GM23338 (cell line): ENCODE measurements around the gene OR8S1. TPM values are rescaled to one million over a fixed set of nuclear protein-coding genes. Genes with fewer than 3 reads are reported as not detected.

Experiments
- ATAC-seq: fragments of 200-7000 bp; cut with Tn5 transposase; 3 replicates; pipeline ENCODE4 v1.9.1; 2020
- DNase-seq: peaks from one replicate; pipeline ENCODE4 v3.0.0-alpha.2; 2015; ENCODE audit warnings: low spot score
- H2AFZ ChIP-seq: fragments of 200-600 bp; sonication (generic); 2 replicates; pipeline ENCODE4 v1.8.0; 2016; ENCODE audit warnings: antibody characterized with exemption, mild to moderate bottlenecking, moderate library complexity
- H3F3A ChIP-seq: fragments of 200-600 bp; sonication (generic); replicated peaks from 2 replicates; pipeline ENCODE4 v1.8.0; 2017; ENCODE audit warnings: antibody characterized with exemption, mixed run types, low read depth
- H3K27ac ChIP-seq: fragments of 200-600 bp; sonication (generic); 2 replicates; pipeline ENCODE4 v1.6.1; 2016; ENCODE audit warnings: low read depth
- H3K27me3 ChIP-seq: fragments of 200-600 bp; sonication (generic); 2 replicates; pipeline ENCODE4 v1.8.0; 2016; ENCODE audit warnings: mild to moderate bottlenecking, mixed run types, moderate library complexity; ENCODE audit not compliant: insufficient read depth
- H3K36me3 ChIP-seq: fragments of 200-600 bp; sonication (generic); 2 replicates; pipeline ENCODE4 v1.8.0; 2016; ENCODE audit warnings: mild to moderate bottlenecking; ENCODE audit not compliant: insufficient read depth
- H3K4me1 ChIP-seq: fragments of 200-600 bp; sonication (generic); 2 replicates; pipeline ENCODE4 v1.8.0; 2016; ENCODE audit warnings: mild to moderate bottlenecking, moderate library complexity; ENCODE audit not compliant: insufficient read depth
- H3K4me2 ChIP-seq: fragments of 200-600 bp; sonication (generic); 2 replicates; pipeline ENCODE4 v1.7.1; 2017; ENCODE audit warnings: mixed run types
- H3K4me3 ChIP-seq: fragments of 200-600 bp; sonication (generic); 2 replicates; pipeline ENCODE4 v1.6.1; 2016; ENCODE audit warnings: mixed run types
- H3K79me2 ChIP-seq: fragments of 200-600 bp; sonication (generic); replicated peaks from 2 replicates; pipeline ENCODE4 v1.8.0; 2017; ENCODE audit warnings: mild to moderate bottlenecking; ENCODE audit not compliant: insufficient read depth
- H3K9me2 ChIP-seq: fragments of 200-600 bp; sonication (generic); 2 replicates; pipeline ENCODE4 v1.8.0; 2017; ENCODE audit not compliant: insufficient read depth
- H4K20me1 ChIP-seq: fragments of 200-600 bp; sonication (generic); replicated peaks from 2 replicates; pipeline ENCODE4 v1.8.0; 2017; ENCODE audit warnings: mild to moderate bottlenecking; ENCODE audit not compliant: insufficient read depth
- H3K27ac Mint-ChIP-seq: 2 replicates; pipeline ENCODE4 v1.8.0; 2020; ENCODE audit warnings: inconsistent platforms, mild to moderate bottlenecking, moderate library complexity, mixed read lengths
- H3K27me3 Mint-ChIP-seq: 3 replicates; pipeline ENCODE4 v1.8.0; 2022; ENCODE audit warnings: low read depth, mild to moderate bottlenecking, moderate library complexity, mixed read lengths, inconsistent platforms; ENCODE audit not compliant: insufficient read depth, poor library complexity
- H3K36me3 Mint-ChIP-seq: 3 replicates; pipeline ENCODE4 v1.8.0; 2021; ENCODE audit warnings: low read depth, mild to moderate bottlenecking, inconsistent platforms, moderate library complexity, mixed read lengths
- H3K4me1 Mint-ChIP-seq: 3 replicates; pipeline ENCODE4 v1.8.0; 2020; ENCODE audit warnings: mild to moderate bottlenecking, inconsistent platforms, mixed read lengths
- H3K4me3 Mint-ChIP-seq: 3 replicates; pipeline ENCODE4 v1.8.0; 2021; ENCODE audit warnings: moderate library complexity, mild to moderate bottlenecking, inconsistent platforms, mixed read lengths
- H3K9me3 Mint-ChIP-seq: 3 replicates; pipeline ENCODE4 v1.8.0; 2020; ENCODE audit warnings: moderate library complexity, mild to moderate bottlenecking, inconsistent platforms, mixed read lengths
- CREB1 ChIP-seq: fragments of 250-450 bp; sonication (Bioruptor Pico); IDR thresholded peaks from 2 replicates; pipeline ENCODE4 v1.5.0; 2020; ENCODE audit warnings: low read depth, mild to moderate bottlenecking, moderate library complexity
- EZH2 ChIP-seq: fragments of 200-600 bp; sonication (generic); IDR thresholded peaks from one replicate; pipeline ENCODE4 v1.8.0; 2017; ENCODE audit warnings: antibody characterized with exemption, mild to moderate bottlenecking, low read depth; ENCODE audit not compliant: unreplicated experiment
- EZH2phosphoT487 ChIP-seq: fragments of 200-600 bp; sonication (generic); IDR thresholded peaks from one replicate; pipeline ENCODE4 v1.8.1; 2018; ENCODE audit warnings: antibody characterized with exemption; ENCODE audit not compliant: unreplicated experiment
- JUNB ChIP-seq: IDR thresholded peaks from one replicate; pipeline ENCODE4 v1.6.1; 2016; ENCODE audit warnings: antibody characterized with exemption; ENCODE audit not compliant: unreplicated experiment
- NANOG ChIP-seq: IDR thresholded peaks from 2 replicates; pipeline ENCODE4 v1.6.1; 2016; ENCODE audit warnings: antibody characterized with exemption, borderline replicate concordance
- POLR2AphosphoS5 ChIP-seq: IDR thresholded peaks from 2 replicates; pipeline ENCODE4 v1.6.1; 2016; ENCODE audit warnings: antibody characterized with exemption, low read depth
- REST ChIP-seq: IDR thresholded peaks from one replicate; pipeline ENCODE4 v1.6.1; 2018; ENCODE audit warnings: antibody characterized with exemption; ENCODE audit not compliant: unreplicated experiment
- ZNF114 ChIP-seq: fragments of 250-450 bp; sonication (Bioruptor Pico); IDR thresholded peaks from 2 replicates; pipeline ENCODE4 v1.5.0; 2020; ENCODE audit warnings: mild to moderate bottlenecking, moderate library complexity
- ZNF331 ChIP-seq: fragments of 250-450 bp; sonication (Bioruptor Pico); IDR thresholded peaks from 2 replicates; pipeline ENCODE4 v1.5.0; 2020; ENCODE audit warnings: low read depth, mild to moderate bottlenecking, moderate library complexity
- polyA plus RNA-seq: library from polyadenylated mRNA; unstranded; fragments of >200 nt; fragmentation: Nextera tagmentation; extraction: Ambion mirVana; gene quantifications from 2 replicates; pipeline ENCODE4 v1.2.1, GENCODE V29; 2016
- total RNA-seq: library from RNA; depleted of rRNA; stranded (reverse); fragments of >200 nt; shearing (Covaris generic); gene quantifications from 2 replicates; pipeline ENCODE4 v1.2.3, GENCODE V29; 2014
- TF ChIP-seq, protein P1 (sequence below): fragments of 250-450 bp; sonication (Bioruptor Pico); IDR thresholded peaks from 2 replicates; pipeline ENCODE4 v1.5.0; 2020; ENCODE audit warnings: mild to moderate bottlenecking, moderate library complexity
- TF ChIP-seq, protein P2 (sequence below), 2 experiments: fragments of 200-600 bp in 1 of 2; sonication (generic) in 1 of 2; conservative IDR thresholded peaks; 2 replicates each; pipeline versions ENCODE4 v1.5.1 to v1.6.1; 2016 to 2017; ENCODE audit warnings: antibody characterized with exemption in 2 of 2, low read depth in 2 of 2, mild to moderate bottlenecking in 2 of 2, moderate library complexity in 1 of 2

Gene OR8S1
- total and polyA plus RNA-seq, 2 experiments from 2014 or later = not detected

GRCh38 chr12:48510111-48510510, 15.3 kb upstream of the OR8S1 start:
- Mint-ChIP-seq H3K27ac (no peak overlapping the region), H3K27me3 (no peaks in the 10 kb centered on the region), H3K9me3 (peaks cover 40% of the 10 kb centered on the region), H3K4me1 (no peaks in the 10 kb centered on the region), H3K4me3 (no peak overlapping the region), H3K36me3 (no peaks in the 10 kb centered on the region; the same call in 2 of the 3 replicates)
- Histone ChIP-seq H3F3A (no peaks in the 10 kb centered on the region), H2AFZ (no peak overlapping the region), H3K27ac (no peak overlapping the region), H3K4me3 (no peak overlapping the region), H3K9me2 (peaks cover 10% of the 10 kb centered on the region; the same call in 1 of the 2 replicates), H3K27me3 (no peaks in the 10 kb centered on the region), H3K4me1 (no peaks in the 10 kb centered on the region), H3K79me2 (no peaks in the 10 kb centered on the region), H3K36me3 (no peaks in the 10 kb centered on the region; the same call in 1 of the 2 replicates), H4K20me1 (no peaks in the 10 kb centered on the region), H3K4me2 (no peak overlapping the region)
- TF ChIP-seq ZNF331 (CRISPR knock-in tag) (no peak), NANOG (no peak), ZNF114 (CRISPR knock-in tag) (no peak), JUNB (no peak), POLR2AphosphoS5 (no peak), CREB1 (no peak), EZH2phosphoT487 (no peak), REST (no peak), EZH2 (no peak)
- TF ChIP-seq, protein P1, sequence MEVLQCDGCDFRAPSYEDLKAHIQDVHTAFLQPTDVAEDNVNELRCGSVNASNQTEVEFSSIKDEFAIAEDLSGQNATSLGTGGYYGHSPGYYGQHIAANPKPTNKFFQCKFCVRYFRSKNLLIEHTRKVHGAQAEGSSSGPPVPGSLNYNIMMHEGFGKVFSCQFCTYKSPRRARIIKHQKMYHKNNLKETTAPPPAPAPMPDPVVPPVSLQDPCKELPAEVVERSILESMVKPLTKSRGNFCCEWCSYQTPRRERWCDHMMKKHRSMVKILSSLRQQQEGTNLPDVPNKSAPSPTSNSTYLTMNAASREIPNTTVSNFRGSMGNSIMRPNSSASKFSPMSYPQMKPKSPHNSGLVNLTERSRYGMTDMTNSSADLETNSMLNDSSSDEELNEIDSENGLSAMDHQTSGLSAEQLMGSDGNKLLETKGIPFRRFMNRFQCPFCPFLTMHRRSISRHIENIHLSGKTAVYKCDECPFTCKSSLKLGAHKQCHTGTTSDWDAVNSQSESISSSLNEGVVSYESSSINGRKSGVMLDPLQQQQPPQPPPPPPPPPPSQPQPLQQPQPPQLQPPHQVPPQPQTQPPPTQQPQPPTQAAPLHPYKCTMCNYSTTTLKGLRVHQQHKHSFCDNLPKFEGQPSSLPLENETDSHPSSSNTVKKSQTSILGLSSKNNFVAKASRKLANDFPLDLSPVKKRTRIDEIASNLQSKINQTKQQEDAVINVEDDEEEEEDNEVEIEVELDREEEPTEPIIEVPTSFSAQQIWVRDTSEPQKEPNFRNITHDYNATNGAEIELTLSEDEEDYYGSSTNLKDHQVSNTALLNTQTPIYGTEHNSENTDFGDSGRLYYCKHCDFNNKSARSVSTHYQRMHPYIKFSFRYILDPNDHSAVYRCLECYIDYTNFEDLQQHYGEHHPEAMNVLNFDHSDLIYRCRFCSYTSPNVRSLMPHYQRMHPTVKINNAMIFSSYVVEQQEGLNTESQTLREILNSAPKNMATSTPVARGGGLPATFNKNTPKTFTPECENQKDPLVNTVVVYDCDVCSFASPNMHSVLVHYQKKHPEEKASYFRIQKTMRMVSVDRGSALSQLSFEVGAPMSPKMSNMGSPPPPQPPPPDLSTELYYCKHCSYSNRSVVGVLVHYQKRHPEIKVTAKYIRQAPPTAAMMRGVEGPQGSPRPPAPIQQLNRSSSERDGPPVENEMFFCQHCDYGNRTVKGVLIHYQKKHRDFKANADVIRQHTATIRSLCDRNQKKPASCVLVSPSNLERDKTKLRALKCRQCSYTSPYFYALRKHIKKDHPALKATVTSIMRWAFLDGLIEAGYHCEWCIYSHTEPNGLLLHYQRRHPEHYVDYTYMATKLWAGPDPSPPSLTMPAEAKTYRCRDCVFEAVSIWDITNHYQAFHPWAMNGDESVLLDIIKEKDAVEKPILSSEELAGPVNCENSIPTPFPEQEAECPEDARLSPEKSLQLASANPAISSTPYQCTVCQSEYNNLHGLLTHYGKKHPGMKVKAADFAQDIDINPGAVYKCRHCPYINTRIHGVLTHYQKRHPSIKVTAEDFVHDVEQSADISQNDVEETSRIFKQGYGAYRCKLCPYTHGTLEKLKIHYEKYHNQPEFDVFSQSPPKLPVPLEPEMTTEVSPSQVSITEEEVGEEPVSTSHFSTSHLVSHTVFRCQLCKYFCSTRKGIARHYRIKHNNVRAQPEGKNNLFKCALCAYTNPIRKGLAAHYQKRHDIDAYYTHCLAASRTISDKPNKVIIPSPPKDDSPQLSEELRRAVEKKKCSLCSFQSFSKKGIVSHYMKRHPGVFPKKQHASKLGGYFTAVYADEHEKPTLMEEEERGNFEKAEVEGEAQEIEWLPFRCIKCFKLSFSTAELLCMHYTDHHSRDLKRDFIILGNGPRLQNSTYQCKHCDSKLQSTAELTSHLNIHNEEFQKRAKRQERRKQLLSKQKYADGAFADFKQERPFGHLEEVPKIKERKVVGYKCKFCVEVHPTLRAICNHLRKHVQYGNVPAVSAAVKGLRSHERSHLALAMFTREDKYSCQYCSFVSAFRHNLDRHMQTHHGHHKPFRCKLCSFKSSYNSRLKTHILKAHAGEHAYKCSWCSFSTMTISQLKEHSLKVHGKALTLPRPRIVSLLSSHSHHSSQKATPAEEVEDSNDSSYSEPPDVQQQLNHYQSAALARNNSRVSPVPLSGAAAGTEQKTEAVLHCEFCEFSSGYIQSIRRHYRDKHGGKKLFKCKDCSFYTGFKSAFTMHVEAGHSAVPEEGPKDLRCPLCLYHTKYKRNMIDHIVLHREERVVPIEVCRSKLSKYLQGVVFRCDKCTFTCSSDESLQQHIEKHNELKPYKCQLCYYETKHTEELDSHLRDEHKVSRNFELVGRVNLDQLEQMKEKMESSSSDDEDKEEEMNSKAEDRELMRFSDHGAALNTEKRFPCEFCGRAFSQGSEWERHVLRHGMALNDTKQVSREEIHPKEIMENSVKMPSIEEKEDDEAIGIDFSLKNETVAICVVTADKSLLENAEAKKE (CRISPR knock-in tag) = no peak
- TF ChIP-seq, protein P2, sequence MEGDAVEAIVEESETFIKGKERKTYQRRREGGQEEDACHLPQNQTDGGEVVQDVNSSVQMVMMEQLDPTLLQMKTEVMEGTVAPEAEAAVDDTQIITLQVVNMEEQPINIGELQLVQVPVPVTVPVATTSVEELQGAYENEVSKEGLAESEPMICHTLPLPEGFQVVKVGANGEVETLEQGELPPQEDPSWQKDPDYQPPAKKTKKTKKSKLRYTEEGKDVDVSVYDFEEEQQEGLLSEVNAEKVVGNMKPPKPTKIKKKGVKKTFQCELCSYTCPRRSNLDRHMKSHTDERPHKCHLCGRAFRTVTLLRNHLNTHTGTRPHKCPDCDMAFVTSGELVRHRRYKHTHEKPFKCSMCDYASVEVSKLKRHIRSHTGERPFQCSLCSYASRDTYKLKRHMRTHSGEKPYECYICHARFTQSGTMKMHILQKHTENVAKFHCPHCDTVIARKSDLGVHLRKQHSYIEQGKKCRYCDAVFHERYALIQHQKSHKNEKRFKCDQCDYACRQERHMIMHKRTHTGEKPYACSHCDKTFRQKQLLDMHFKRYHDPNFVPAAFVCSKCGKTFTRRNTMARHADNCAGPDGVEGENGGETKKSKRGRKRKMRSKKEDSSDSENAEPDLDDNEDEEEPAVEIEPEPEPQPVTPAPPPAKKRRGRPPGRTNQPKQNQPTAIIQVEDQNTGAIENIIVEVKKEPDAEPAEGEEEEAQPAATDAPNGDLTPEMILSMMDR (conservative IDR thresholded peaks at IDR 0.05; ENCODE audit: low read depth in 2 of 2) = no peak
- no peak for ATAC-seq
- DNase-seq = no peak
